Measurements from ENCODE around the gene DHRSX.

- TF ChIP-seq POLR2A (IDR thresholded peaks at IDR 0.05; ENCODE audit: control extremely low read depth in 1 of 2, low read depth in 2 of 2, low read length in 2 of 2) (no peak), KDM1A (IDR thresholded peaks at IDR 0.05; ENCODE audit: borderline replicate concordance, low read length) (no peak), ZNF274 (IDR thresholded peaks at IDR 0.05; ENCODE audit: borderline replicate concordance, extremely low read depth, low read length) (no peak), SP2 (IDR thresholded peaks at IDR 0.05; ENCODE audit: low read length) (no peak), ATF3 (IDR thresholded peaks at IDR 0.05; ENCODE audit: insufficient read depth, low read depth, low read length) (no peak), CTCF (IDR thresholded peaks at IDR 0.05; ENCODE audit: control extremely low read depth in 1 of 3, insufficient read depth in 1 of 3, low read depth in 1 of 3, low read length in 3 of 3) (no peak), EZH2 (IDR thresholded peaks at IDR 0.05; ENCODE audit: low read depth, low read length, severe bottlenecking) (no peak), JUN (IDR thresholded peaks at IDR 0.05; ENCODE audit: low read depth, low read length) (no peak), CBX8 (IDR thresholded peaks at IDR 0.05; ENCODE audit: borderline replicate concordance, low read depth, low read length) (no peak), ATF2 (IDR thresholded peaks at IDR 0.05; ENCODE audit: low read length) (no peak), POLR2AphosphoS5 (IDR thresholded peaks at IDR 0.05; ENCODE audit: low read depth, low read length) (no peak), TAF7 (optimal IDR thresholded peaks at IDR 0.05; ENCODE audit: borderline replicate concordance, low read depth, low read length) (no peak)
Observed at GRCh38 chrX:2412131-2412530, 88.6 kb downstream of the DHRSX start.
